Kasumi-1 (cell line): ENCODE measurements around the gene CLNK.
A peak's percentile ranks its signal among the peaks of the same experiment; 100 is the strongest.

Experiments
- DNase-seq, 2 experiments: peaks; one replicate each; lab custom pipeline; 2025; lab: John Stamatoyannopoulos, UW

CLNK gene

GRCh38 chr4:10504570-10505179 lies 179.9 kb downstream of the CLNK start:
- no peak for DNase-seq

GRCh38 chr4:10502717-10503116 lies 181.9 kb downstream of the CLNK start:
- no peak for DNase-seq

- no peak for DNase-seq
These were observed 183.8 kb downstream of the CLNK start for GRCh38 chr4:10500776-10501175.

- DNase-seq = no peak
These were observed 188.4 kb downstream of the CLNK start for GRCh38 chr4:10496200-10496599.

GRCh38 chr4:10495651-10496050 lies 188.9 kb downstream of the CLNK start:
- DNase-seq = no peak

- DNase-seq = no peak
These were observed 192.1 kb downstream of the CLNK start for GRCh38 chr4:10492464-10492863.

GRCh38 chr4:10491401-10491800 lies 193.2 kb downstream of the CLNK start:
- DNase-seq = no peak

GRCh38 chr4:10490996-10491395 lies 193.6 kb downstream of the CLNK start:
- no peak for DNase-seq

GRCh38 chr4:10482913-10483312 lies 201.7 kb downstream of the CLNK start:
- DNase-seq = no peak

- no peak for DNase-seq
These were observed 204.0 kb downstream of the CLNK start for GRCh38 chr4:10480616-10481015.

- no peak for DNase-seq
These were observed 205.9 kb downstream of the CLNK start for GRCh38 chr4:10478621-10479020.

- DNase-seq = no peak
These were observed 214.1 kb downstream of the CLNK start for GRCh38 chr4:10470505-10470904.

- no peak for DNase-seq
These were observed 218.4 kb downstream of the CLNK start for GRCh38 chr4:10466161-10466560.

- DNase-seq = no peak
These were observed 221.7 kb downstream of the CLNK start for GRCh38 chr4:10462876-10463275.

GRCh38 chr4:10461850-10462400 lies 222.6 kb downstream of the CLNK start:
- no peak for DNase-seq

GRCh38 chr4:10461091-10461849 lies 223.3 kb downstream of the CLNK start:
- DNase-seq = peak; percentile 10 to 15

GRCh38 chr4:10460313-10461047 lies 224.1 kb downstream of the CLNK start:
- DNase-seq = no peak

GRCh38 chr4:10459305-10459704 lies 225.3 kb downstream of the CLNK start:
- DNase-seq = no peak

- no peak for DNase-seq
These were observed 226.4 kb downstream of the CLNK start for GRCh38 chr4:10458177-10458576.

GRCh38 chr4:10457255-10457801 lies 227.2 kb downstream of the CLNK start, which contains the start of gene ZNF518B:
ZNF518B (minus strand) TSS chr4:10457426; CDS start chr4:10446328, 11,098 bp downstream.
- peak; percentile 28 to 41 for DNase-seq

- no peak for DNase-seq
These were observed 227.8 kb downstream of the CLNK start for GRCh38 chr4:10456595-10457254.

GRCh38 chr4:10456260-10456594 lies 228.3 kb downstream of the CLNK start:
- no peak for DNase-seq
